ENCODE measurements around the gene NRP2. TPM values are rescaled to one million over a fixed set of nuclear protein-coding genes. Genes with fewer than 3 reads are reported as not detected.

Gene NRP2
- total RNA-seq, 1 donor from 2014 or later: 89.5 TPM

DNA sequence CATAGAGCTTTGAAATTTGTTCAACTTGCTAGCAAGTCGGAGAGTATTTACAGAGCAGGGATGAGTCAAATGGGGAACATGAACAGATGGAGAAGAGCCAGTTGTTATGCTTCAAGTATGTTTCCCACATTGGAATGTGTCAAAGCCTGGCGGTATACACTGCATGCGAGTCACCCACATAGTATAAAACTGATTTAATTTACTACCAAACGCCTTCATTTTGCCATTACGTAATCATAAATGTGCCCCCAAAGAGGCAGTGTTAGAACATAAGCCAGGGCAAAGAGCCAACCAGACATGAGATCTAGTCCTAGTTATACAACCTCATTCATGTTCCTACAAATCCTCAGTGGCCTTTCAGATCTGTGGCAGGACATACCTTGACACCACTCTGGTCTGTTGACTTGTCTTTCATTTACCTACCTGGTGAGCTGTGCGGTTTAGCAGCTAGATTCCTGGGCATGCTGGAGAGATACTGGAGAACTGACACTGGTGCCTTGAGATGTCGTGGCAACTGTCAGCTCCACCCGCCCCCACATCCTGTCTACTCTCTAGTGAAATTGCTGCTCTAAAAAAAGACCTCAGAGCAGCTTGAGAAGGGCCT, 21.7 kb upstream of the NRP2 start:
- no peak overlapping the region for H3K27ac Mint-ChIP-seq
- H3K4me3 Mint-ChIP-seq: no peak overlapping the region
- TF ChIP-seq, protein P1, sequence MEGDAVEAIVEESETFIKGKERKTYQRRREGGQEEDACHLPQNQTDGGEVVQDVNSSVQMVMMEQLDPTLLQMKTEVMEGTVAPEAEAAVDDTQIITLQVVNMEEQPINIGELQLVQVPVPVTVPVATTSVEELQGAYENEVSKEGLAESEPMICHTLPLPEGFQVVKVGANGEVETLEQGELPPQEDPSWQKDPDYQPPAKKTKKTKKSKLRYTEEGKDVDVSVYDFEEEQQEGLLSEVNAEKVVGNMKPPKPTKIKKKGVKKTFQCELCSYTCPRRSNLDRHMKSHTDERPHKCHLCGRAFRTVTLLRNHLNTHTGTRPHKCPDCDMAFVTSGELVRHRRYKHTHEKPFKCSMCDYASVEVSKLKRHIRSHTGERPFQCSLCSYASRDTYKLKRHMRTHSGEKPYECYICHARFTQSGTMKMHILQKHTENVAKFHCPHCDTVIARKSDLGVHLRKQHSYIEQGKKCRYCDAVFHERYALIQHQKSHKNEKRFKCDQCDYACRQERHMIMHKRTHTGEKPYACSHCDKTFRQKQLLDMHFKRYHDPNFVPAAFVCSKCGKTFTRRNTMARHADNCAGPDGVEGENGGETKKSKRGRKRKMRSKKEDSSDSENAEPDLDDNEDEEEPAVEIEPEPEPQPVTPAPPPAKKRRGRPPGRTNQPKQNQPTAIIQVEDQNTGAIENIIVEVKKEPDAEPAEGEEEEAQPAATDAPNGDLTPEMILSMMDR (IDR thresholded peaks at IDR 0.05; ENCODE audit: unreplicated experiment): no peak
- H3K4me1 Mint-ChIP-seq: peaks cover 7% of the 10 kb centered on the region
- H3K9me3 Mint-ChIP-seq: peaks cover under 1% of the 10 kb centered on the region
- no peaks in the 10 kb centered on the region for H3K27me3 Mint-ChIP-seq (ENCODE audit: low read depth)
- no peaks in the 10 kb centered on the region for H3K36me3 Mint-ChIP-seq
- DNase-seq (ENCODE audit: low spot score in 2 of 2, unreplicated experiment in 2 of 2): no peak

DNA sequence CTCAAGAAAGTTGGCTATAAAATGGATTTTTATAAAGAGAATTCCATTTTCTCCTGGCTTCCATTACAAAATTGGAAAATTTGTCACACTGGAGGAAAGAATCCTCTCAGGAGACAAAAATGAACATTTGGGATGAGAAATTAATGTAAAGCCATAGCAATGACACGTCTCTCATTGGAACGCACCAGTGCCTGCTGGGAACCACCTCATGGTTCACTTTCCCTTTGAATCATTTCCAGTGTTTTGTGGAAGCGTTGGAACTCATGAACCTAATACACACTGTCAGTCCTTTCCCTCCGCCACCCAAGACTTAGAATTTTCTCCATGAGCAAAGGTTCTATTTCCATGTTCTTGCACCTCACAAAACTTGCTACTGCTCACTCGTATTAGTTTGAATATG, 21.0 kb upstream of the NRP2 start:
- Mint-ChIP-seq H3K9me3 (peaks cover 7% of the 10 kb centered on the region), H3K4me1 (peaks cover 3% of the 10 kb centered on the region), H3K27ac (no peak overlapping the region), H3K36me3 (peaks cover 2% of the 10 kb centered on the region), H3K4me3 (no peak overlapping the region), H3K27me3 (ENCODE audit: low read depth) (no peaks in the 10 kb centered on the region)
- no peak for DNase-seq (ENCODE audit: low spot score in 2 of 2, unreplicated experiment in 2 of 2)
- TF ChIP-seq, protein P1 (IDR thresholded peaks at IDR 0.05; ENCODE audit: unreplicated experiment): no peak

DNA sequence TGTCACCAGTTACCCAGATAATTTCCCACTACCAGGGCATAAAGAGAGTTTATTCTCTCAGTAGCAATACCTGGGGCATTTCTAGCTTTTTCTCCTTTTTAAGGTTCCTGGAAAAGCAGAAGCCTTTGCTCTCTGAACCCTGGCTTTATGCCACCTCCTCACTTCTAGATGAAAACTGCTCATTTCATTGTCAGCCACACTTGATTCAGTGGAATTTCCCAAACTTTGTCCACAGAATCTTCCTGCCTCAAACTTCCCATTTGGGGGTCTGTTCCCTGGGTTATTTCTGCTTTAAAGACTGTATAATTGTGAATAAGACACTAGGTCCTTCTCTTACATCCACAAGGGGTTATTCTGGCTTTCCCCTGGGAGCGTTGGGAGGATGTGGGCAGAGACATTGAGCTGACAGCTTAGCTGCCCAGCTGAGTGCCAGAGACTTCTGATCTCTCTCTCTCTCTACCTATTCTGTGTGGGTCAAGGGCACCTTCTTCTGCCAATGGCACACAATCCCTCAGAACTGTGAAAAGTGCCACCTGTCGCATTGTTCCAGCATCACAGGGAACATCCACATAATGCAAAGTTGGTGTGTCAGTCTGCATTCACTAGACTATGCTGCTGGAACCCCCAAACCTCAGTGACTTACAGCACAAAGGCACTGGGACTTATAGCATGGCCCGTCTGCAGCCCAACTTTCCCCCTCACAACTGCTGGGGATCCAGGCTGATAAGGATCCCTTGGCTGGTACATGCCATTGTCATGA, 19.9 kb upstream of the NRP2 start:
- Mint-ChIP-seq H3K27ac (no peak overlapping the region), H3K9me3 (peaks cover 13% of the 10 kb centered on the region), H3K4me1 (no peaks in the 10 kb centered on the region), H3K27me3 (ENCODE audit: low read depth) (no peaks in the 10 kb centered on the region), H3K36me3 (peaks cover 3% of the 10 kb centered on the region), H3K4me3 (no peak overlapping the region)
- TF ChIP-seq, protein P1 (IDR thresholded peaks at IDR 0.05; ENCODE audit: unreplicated experiment): no peak
- DNase-seq (ENCODE audit: low spot score in 2 of 2, unreplicated experiment in 2 of 2): no peak

DNA sequence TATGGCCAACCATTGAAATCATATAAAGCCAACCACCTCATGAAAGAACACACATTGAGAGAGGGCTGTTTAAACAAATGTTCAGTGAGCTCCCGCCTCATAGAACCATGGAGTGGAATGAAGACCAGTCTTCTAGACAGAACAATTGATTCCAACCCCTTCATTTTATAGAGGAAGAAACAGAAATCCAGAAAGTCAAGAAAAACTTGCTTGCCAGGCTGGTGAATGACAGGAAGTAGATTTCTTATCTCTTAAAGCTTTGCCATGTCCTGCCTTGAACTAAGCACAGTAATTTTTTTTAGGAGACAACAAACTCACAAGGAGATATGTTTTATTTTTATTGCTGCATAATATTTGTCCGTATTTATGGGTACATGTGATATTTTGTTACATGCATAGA, 16.5 kb upstream of the NRP2 start:
- Mint-ChIP-seq H3K4me3 (no peak overlapping the region), H3K9me3 (peaks cover 38% of the 10 kb centered on the region), H3K27me3 (ENCODE audit: low read depth) (no peaks in the 10 kb centered on the region), H3K4me1 (peaks cover 5% of the 10 kb centered on the region), H3K36me3 (peaks cover 3% of the 10 kb centered on the region), H3K27ac (no peak overlapping the region)
- TF ChIP-seq, protein P1 (IDR thresholded peaks at IDR 0.05; ENCODE audit: unreplicated experiment): no peak
- no peak for DNase-seq (ENCODE audit: low spot score in 2 of 2, unreplicated experiment in 2 of 2)

DNA sequence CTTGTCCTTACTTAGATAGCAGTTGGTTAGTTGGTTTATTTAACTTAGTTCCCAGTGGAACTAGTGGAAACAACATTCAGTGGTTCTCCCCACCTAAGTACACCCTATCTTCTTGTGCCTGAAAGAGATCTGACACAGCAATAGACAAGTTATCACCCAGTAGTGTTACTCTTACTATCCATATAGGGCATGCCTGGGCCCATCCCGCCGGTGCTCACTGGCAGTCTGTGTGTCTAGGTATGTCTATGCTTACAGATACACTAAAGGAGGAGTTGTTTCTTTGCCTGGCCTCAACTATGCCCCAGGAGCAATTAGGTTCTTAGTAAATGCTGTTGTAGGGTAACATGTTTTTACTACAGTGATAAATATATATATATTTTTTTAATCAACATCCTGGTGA, 12.0 kb upstream of the NRP2 start:
- Mint-ChIP-seq H3K27me3 (ENCODE audit: low read depth) (no peaks in the 10 kb centered on the region), H3K9me3 (peaks cover 38% of the 10 kb centered on the region), H3K27ac (no peak overlapping the region), H3K36me3 (peaks cover 3% of the 10 kb centered on the region), H3K4me1 (peaks cover 7% of the 10 kb centered on the region), H3K4me3 (no peak overlapping the region)
- no peak for DNase-seq (ENCODE audit: low spot score in 2 of 2, unreplicated experiment in 2 of 2)
- TF ChIP-seq, protein P1 (IDR thresholded peaks at IDR 0.05; ENCODE audit: unreplicated experiment): no peak
